ENCODE measurements around the gene TNFRSF13B.

DNA sequence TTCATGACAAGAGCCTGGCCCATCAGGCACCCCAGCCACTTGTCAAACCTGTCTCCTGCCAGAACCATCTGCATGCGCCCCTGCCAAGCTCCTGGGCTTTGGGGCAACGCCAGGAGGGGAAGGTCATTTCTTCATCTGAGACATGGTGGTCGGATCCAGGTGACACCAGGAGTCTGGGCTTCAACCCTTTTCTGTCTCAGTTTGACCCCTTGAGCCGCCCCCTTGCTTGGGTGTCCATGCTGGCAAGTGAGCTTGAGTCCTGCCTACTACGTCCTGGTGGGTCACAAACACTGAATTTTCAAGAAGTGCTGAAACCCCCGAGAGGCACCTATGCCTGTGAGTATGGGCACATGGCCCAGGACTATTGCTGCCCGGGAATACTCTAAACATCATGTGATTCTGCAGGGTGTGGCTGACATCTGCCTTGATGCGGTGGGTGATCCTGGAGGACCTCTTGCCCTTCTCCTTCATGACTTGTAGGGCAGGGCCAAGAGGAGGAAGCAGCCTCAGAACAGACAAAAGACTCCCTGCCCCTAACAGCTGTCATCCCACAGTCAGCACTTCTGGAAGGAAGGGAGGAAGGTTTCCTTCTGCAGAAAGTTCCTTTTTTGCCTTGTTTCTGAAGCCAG lies 43.4 kb downstream of the TNFRSF13B start:
- TF ChIP-seq, protein P1, sequence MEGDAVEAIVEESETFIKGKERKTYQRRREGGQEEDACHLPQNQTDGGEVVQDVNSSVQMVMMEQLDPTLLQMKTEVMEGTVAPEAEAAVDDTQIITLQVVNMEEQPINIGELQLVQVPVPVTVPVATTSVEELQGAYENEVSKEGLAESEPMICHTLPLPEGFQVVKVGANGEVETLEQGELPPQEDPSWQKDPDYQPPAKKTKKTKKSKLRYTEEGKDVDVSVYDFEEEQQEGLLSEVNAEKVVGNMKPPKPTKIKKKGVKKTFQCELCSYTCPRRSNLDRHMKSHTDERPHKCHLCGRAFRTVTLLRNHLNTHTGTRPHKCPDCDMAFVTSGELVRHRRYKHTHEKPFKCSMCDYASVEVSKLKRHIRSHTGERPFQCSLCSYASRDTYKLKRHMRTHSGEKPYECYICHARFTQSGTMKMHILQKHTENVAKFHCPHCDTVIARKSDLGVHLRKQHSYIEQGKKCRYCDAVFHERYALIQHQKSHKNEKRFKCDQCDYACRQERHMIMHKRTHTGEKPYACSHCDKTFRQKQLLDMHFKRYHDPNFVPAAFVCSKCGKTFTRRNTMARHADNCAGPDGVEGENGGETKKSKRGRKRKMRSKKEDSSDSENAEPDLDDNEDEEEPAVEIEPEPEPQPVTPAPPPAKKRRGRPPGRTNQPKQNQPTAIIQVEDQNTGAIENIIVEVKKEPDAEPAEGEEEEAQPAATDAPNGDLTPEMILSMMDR (conservative IDR thresholded peaks at IDR 0.05) = no peak
- no peak for TF ChIP-seq EZH2 (IDR thresholded peaks at IDR 0.05; ENCODE audit: low read depth)
